Measurements from ENCODE around the gene FAM131A.

- TF ChIP-seq POLR2A (IDR thresholded peaks at IDR 0.05): no peak
- TF ChIP-seq CTCF (IDR thresholded peaks at IDR 0.05): peak in 2 of 4 experiments; percentile 13 to 16
Observed at GRCh38 chr3:184305577-184305976, 31.8 kb upstream of the FAM131A start.
